Stimulated activated CD4-positive, alpha-beta T cell treated with anti-CD3 and anti-CD28 coated beads, Interleukin-12 subunit alpha, Interleukin-12 subunit beta, amount 100 ng/mL, for 24 hours (primary cell): ENCODE results near the gene CD177.
"Not testable (repeated sequence)": the region's sequence is repeated elsewhere in the genome, so short reads cannot be mapped to it uniquely, and the experiment has no call there.

Source experiments
- DNase-seq, 2 experiments: peaks; one replicate each; pipeline ENCODE4 v3.0.0-alpha.2; 2020; ENCODE audit warnings: low read depth in 2 of 2

The CD177 gene

GRCh38 chr19:43332058-43332922, 21.2 kb upstream of the CD177 start:
- DNase-seq, result no peak

GRCh38 chr19:43336508-43336907, 17.0 kb upstream of the CD177 start:
- not testable (repeated sequence) for DNase-seq

DNA sequence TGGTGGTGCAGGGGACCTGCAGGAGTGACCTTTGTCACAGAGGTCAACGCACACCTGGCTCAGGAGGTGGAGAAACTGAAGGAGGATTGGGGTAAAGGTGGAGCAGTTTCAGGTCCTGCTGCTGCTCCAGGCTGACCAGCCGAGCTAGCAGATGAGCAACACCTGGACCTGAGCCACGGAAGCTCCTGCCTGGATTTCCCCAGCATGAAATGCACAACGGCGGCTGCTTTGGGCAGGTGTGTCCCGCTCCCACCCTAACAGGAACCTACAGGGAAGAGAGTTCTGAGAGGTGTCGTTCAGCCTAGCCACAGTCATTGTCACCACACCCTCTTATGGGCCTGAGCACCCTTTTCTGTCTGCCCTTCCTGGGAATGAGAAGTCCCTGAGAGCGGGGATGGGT, 15.7 kb upstream of the CD177 start:
- no peak for DNase-seq

GRCh38 chr19:43338530-43338929, 15.0 kb upstream of the CD177 start:
- no peak for DNase-seq

GRCh38 chr19:43339243-43339930, 14.1 kb upstream of the CD177 start:
- not testable (repeated sequence) for DNase-seq

GRCh38 chr19:43340101-43340500, 13.4 kb upstream of the CD177 start:
- DNase-seq, result not testable (repeated sequence)

- DNase-seq, result not testable (repeated sequence)
Measured at GRCh38 chr19:43341098-43341497, 12.4 kb upstream of the CD177 start.

DNA sequence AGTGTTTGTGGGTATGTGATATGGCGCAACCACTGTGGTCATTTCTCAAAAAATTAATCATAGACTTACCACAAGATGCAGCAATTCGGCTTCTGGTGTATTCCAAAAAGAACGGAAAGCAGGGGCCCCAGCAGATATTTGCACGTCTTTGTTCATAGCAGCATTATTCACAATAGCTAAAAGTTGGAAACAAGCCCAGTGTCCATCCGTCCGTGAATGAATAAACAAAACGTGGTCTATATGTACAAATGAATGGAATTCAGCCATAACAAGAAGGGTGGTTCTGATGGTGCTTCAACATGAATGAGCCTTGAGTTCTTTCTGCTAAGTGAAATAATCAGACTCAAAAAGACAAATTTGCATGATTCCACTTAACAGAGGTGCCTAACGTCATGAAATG, 11.4 kb upstream of the CD177 start:
- DNase-seq, result not testable (repeated sequence)

GRCh38 chr19:43344347-43344925, 9.1 kb upstream of the CD177 start:
- DNase-seq, result not testable (repeated sequence)

- DNase-seq, result not testable (repeated sequence)
Measured at GRCh38 chr19:43349813-43350212, 3.7 kb upstream of the CD177 start.

DNA sequence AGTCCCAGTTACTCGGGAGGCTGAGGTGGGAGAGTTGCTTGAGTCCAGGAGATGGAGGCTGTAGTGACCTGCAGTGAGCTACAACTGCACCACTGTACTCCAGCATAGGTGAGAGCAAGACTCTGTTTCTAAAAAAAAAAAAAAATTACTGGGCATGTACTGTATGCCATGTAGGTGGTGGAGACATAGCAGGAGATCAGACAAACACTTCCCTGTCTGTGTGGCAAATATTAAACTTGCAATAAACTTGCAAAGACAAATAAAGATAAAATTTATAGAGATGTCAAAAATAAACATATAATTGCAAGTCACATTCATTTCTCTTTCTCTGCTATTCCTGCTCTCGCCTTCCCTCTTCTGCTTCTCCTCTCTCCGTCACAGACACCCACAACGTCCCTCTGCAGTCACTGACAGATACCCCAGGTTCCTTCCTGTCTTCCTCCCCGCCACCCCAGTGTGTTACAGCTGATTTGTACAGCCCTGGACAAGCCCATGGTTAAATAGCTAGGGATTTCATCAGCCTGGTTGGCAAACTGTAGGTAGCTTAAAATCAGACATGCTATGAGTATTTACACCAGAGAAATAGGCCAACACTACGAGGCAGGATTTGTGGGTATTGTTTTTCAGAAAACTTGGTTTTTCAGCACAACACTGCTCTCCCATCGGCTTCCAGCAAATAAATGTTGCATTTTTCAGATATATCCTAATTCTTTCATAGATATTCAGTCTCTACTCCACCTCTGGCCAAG, 1.3 kb upstream of the CD177 start:
- no peak for DNase-seq

- DNase-seq, result no peak
Measured at GRCh38 chr19:43354305-43354627, 780 bp downstream of the CD177 start.

GRCh38 chr19:43356749-43357148, 3.3 kb downstream of the CD177 start:
- DNase-seq, result not testable (repeated sequence)

DNA sequence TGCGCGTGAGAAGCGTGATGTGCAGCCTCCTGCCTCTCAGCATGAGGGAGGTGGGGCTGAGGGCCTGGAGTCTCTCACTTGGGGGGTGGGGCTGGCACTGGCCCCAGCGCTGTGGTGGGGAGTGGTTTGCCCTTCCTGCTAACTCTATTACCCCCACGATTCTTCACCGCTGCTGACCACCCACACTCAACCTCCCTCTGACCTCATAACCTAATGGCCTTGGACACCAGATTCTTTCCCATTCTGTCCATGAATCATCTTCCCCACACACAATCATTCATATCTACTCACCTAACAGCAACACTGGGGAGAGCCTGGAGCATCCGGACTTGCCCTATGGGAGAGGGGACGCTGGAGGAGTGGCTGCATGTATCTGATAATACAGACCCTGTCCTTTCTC, 8.7 kb downstream of the CD177 start:
- DNase-seq, result no peak

GRCh38 chr19:43362745-43363144, 9.3 kb downstream of the CD177 start:
- DNase-seq, result no peak

GRCh38 chr19:43365677-43366076, 12.2 kb downstream of the CD177 start:
- DNase-seq, result not testable (repeated sequence)

DNA sequence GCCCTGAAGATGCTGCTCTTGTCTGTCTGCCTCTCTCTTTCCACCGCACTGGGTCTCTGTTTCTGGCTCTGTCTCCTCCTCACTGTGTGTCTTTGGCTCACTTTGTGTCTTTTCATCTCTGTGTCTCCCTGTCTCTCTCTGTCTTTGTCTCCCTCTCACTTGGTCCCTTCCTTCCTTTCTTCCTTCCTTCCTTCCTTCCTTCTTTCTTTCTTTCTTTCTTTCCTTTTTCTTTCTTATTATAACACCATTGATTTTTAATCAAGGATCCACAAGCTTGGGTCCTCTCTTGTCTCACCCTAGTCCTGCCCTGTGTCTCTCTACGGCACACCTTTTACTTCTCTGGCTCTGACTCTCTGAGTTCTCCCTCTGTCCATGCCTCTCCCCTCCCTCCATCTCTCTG, 14.3 kb downstream of the CD177 start:
- DNase-seq, result no peak

GRCh38 chr19:43368897-43369296, 15.4 kb downstream of the CD177 start:
- DNase-seq, result not testable (repeated sequence)

DNA sequence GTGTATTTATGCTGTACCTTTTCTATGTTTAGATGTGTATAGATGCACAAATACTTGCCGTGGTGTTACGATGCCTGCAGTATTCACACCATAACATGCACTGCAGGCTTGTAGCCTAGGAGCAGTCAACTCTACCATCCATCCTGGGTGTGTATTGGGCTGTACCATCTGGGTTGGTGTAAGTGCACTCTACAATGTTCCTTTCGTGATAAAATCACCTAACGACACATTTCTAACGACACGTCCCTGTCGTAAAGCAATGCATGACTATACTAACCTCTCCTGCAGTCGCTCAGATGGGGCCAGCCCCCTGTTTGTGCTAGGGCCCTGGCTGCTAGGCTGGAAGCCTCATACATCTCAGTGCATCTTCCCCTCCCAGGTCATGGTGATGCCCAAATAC, 18.4 kb downstream of the CD177 start:
- no peak for DNase-seq

DNA sequence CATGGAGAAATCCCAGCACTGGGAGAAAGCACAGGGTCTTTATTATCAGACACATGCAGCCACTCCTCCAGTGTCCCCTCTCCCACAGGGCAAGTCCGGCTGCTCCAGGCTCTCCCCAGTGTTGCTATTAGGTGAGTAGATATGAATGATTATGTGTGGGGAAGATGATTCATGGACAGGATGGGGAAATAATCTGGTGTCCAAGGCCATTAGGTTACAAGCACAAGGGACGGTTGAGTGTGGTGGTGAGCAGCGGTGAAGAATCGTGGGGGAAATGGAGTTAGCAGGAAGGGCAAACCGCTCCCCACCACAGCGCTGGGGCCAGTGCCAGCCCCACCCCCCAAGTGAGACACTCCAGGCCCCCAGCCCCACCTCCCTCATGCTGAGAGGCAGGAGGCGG, 19.0 kb downstream of the CD177 start:
- no peak for DNase-seq

DNA sequence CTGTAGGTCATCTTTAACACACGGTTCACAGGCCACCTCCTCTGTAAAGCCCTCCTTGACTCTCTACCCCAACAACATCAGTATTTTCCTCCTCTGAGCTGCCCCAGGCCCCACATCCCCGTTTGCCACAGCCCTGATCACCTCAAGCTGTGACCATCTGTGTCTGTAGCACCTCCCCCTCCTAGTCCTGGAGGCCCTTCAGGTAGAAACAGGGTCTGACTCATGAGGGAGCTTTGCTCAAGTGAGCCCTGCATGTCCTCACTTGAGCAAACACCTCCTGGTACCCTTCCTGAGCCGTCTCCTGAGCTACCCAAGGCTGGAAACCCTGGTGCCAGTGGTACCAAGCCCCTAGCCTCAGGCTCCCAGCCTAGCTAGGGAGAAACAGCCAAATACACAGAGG, 24.1 kb downstream of the CD177 start:
- not testable (repeated sequence) for DNase-seq

- no peak for DNase-seq
Measured at GRCh38 chr19:43380008-43380407, 26.5 kb downstream of the CD177 start.
